ENCODE results near the gene CORO7. TPM values are rescaled to one million over a fixed set of nuclear protein-coding genes. Genes with fewer than 3 reads are reported as not detected.

CORO7 gene
- total RNA-seq, 1 donor from 2014 or later: 58.0 TPM

Other genes with a start within 250 kb of the CORO7 start
- gene SRL, start 174.5 kb downstream of the CORO7 start, total RNA-seq: 0.37 and 0.51 TPM in 2 replicates
- gene TFAP4, start 143.6 kb downstream of the CORO7 start, total RNA-seq: 4.1 and 7.3 TPM in 2 replicates
- gene GLIS2, start 100.5 kb downstream of the CORO7 start, total RNA-seq: 0.79 and 1.2 TPM in 2 replicates
- 11.6 and 15.5 TPM in 2 replicates for gene PAM16, start 65.3 kb downstream of the CORO7 start, total RNA-seq
- gene VASN, start 44.7 kb downstream of the CORO7 start, total RNA-seq: 1.9 and 2.2 TPM in 2 replicates
- gene DNAJA3, start 9.3 kb upstream of the CORO7 start, total RNA-seq: 41.0 and 58.9 TPM in 2 replicates
- 57.1 and 65.2 TPM in 2 replicates for gene NMRAL1, start 58.0 kb upstream of the CORO7 start, total RNA-seq
- gene HMOX2, start 59.8 kb upstream of the CORO7 start, total RNA-seq: 122 and 158 TPM in 2 replicates
- gene CDIP1, start 122.2 kb upstream of the CORO7 start, total RNA-seq: 12.9 and 17.3 TPM in 2 replicates
- not detected in 2 replicates for gene C16orf96, start 139.7 kb upstream of the CORO7 start, total RNA-seq
- gene UBALD1, start 198.3 kb upstream of the CORO7 start, total RNA-seq: 5.9 and 13.4 TPM in 2 replicates
- gene MGRN1, start 208.2 kb upstream of the CORO7 start, total RNA-seq: 29.3 and 46.0 TPM in 2 replicates